ENCODE measurements around the gene CYP2A13. TPM values are rescaled to one million over a fixed set of nuclear protein-coding genes. Genes with fewer than 3 reads are reported as not detected.
"Not testable (repeated sequence)": the region's sequence is repeated elsewhere in the genome, so short reads cannot be mapped to it uniquely, and the experiment has no call there.

Gene CYP2A13, protein sequence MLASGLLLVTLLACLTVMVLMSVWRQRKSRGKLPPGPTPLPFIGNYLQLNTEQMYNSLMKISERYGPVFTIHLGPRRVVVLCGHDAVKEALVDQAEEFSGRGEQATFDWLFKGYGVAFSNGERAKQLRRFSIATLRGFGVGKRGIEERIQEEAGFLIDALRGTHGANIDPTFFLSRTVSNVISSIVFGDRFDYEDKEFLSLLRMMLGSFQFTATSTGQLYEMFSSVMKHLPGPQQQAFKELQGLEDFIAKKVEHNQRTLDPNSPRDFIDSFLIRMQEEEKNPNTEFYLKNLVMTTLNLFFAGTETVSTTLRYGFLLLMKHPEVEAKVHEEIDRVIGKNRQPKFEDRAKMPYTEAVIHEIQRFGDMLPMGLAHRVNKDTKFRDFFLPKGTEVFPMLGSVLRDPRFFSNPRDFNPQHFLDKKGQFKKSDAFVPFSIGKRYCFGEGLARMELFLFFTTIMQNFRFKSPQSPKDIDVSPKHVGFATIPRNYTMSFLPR
- not detected in 2 replicates for total RNA-seq

DNA sequence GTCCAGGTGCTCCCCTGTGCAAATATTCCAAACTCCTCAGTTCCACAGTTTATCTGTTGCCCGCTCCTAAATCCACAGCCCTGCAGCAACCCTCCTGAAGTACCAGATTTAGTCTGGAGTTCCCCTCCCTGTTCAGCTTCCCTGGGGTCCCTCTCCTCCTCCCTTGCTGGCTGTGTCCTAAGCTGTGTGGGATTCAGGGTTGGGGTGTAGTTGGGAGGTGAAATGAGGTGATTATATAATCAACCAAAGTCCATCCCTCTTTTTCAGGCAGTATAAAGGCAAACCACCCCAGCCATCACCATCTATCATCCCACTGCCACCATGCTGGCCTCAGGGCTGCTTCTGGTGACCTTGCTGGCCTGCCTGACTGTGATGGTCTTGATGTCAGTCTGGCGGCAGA is at the start of gene CYP2A13:
CYP2A13 (plus strand) TSS at position 301 of the 400 bp plus-strand sequence; CDS start at position 322, 21 bp downstream.
- intact Hi-C loops (cut with micrococcal nuclease), result no loop called here

DNA sequence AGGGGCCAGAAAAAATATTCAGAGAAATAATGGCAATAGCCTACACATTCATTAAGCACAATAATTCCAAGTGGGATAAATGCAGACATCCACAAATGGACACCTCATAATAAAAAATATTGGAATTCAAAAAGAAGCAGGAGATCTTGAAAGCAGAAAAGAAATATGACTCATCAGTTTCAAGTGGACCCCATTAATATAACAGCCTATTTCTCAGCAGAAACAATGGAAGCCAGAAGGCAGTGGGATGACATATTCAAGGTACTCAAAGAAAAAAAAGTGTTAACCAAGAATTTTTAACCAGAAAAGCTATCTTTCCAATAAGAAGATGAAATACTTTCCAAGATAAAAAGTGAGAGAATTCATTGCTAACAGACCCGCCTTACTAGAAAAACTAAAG is 48.4 kb upstream of the CYP2A13 start:
- intact Hi-C loops (cut with micrococcal nuclease), result no loop called here

DNA sequence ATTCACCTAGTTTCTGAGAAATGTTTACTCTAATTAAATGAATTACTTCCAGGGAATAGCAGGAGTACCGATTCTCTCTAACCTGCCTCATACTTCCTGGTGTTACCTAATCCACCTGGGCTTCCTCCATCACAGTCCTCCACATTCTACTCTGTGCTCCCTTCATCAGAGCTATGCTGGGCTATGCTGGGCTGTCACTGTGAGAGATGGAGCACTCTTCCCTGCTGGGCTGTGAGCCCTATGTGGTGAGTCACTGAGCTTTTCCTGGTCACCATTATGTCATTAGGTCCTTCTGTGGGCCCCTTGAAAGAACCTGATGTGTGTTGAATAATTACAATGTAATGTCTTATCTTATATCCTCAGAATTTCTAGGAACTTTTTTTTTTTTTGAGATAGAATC is 43.2 kb upstream of the CYP2A13 start:
- intact Hi-C loops (cut with micrococcal nuclease), result not testable (repeated sequence)

DNA sequence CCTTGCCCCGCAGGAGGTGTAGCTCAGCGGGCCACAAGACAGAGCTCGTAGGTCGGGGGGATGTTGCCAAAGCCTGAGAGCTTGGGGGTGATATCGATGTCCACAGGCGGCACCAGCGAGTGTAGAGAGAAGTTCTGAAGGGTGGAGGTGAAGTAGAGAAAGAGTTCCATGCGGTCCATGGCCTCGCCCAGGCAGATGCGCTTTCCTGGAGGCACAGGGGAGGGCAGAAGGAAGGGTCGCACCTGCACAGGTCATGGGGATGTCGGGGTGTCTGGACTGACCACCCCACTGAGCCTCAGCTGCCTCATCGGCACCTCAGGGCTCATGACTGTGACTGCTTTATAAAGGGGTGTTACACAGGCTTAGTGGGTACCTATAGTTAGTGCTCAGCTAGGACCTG is 37.8 kb upstream of the CYP2A13 start:
- intact Hi-C loops (cut with micrococcal nuclease), result no loop called here

DNA sequence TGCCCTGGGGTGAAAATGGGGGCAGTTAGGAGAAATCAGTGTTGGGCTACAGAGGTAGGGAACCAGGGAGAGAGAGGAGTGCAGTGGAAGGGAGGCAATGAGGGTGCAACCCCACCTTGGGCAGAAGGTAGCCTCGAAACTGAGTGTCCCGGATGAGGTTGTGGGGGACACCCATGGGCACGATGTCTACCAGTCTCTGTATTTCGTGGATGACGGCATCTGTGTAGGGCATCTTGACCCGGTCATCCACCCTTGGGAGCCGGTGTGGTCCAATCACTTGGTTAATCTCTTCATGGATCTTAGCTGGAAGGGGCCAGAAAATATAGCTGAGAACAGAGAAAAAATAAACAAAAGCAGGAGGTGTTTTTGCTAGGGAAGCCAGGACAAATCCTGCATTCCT is 36.1 kb upstream of the CYP2A13 start:
- intact Hi-C loops (cut with micrococcal nuclease), result not testable (repeated sequence)

DNA sequence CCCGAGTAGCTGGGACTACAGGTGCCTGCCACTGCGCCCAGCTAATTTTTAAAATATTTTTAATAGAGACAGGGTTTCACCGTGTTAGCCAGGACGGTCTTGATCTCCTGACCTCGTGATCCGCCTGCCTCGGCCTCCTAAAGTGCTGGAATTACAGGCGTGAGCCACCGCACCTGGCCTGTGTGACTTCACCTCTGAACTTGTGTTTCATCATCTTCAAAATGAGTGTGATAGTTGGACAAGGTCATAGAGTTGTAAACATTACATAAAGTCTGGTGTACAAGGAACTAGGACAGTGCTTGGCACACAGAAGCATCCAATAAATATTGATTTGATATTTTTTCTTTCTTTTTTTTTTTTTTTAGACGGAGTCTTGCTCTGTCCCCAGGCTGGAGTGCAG is 34.9 kb upstream of the CYP2A13 start:
- intact Hi-C loops (cut with micrococcal nuclease), result not testable (repeated sequence)

DNA sequence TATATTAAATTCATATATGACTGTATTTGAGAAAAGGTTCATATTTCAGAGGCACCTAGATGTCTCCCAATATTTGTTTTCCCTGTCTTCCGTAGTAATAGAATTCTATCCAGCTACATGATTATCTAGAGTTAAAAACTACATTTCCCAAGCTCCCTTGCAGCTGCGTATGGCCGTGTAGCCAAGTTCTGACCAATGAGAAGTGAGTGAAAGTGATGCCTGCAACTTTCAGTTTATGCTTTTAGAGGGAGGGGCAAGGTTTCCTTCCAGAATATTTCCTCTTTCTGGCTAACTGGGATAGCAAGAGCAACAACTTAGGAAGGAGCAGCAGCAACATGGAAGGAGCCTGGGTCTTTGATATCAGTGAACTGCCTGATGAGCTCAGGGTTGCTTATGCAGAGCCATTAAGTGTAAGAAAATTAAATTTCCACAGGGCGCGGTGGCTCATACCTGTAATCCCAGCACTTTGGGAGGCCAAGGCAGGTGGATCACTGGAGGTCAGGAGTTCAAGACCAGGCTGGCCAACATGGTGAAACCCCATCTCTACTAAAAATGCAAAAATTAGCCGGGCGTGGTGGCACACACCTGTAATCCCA is 23.2 kb upstream of the CYP2A13 start:
- intact Hi-C loops (cut with micrococcal nuclease), result no loop called here

DNA sequence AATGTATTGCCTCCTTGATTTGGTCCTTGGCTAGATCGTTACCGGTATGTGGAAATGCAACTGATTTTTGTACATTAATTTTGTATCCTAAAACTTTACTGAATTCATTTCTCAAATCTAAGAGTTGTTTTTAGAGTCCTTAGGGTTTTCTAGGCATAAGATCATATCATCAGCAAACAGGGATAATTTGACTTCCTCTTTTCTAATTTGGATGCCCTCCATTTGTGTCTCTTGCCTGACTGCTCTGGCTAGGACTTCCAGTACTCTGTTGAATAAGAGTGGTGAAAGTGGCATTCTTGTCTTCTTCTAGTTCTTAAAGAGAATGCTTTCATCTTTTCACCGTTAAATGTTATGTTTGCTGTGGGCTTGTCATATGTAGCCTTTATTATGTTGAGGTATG is 12.0 kb upstream of the CYP2A13 start:
- intact Hi-C loops (cut with micrococcal nuclease), result no loop called here

DNA sequence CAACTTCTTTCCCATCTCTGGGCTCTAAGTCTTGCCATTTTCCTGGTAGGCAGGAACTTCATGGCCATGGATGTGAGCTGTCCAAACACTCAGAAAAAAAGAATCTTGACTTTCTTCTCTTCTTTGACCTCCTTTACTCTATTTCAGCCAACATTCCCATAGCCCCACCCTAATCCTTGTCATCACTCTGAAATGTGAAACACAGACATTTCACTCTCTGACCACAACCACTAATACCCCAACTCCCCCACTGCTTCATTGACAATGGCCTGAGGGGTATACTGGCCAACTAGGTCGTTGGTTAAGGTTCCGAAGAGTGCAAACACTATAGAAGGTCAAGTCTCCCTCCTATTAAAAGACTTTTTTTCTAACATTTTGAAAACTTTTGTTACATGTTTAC is 4.7 kb upstream of the CYP2A13 start:
- intact Hi-C loops (cut with micrococcal nuclease), result no loop called here

DNA sequence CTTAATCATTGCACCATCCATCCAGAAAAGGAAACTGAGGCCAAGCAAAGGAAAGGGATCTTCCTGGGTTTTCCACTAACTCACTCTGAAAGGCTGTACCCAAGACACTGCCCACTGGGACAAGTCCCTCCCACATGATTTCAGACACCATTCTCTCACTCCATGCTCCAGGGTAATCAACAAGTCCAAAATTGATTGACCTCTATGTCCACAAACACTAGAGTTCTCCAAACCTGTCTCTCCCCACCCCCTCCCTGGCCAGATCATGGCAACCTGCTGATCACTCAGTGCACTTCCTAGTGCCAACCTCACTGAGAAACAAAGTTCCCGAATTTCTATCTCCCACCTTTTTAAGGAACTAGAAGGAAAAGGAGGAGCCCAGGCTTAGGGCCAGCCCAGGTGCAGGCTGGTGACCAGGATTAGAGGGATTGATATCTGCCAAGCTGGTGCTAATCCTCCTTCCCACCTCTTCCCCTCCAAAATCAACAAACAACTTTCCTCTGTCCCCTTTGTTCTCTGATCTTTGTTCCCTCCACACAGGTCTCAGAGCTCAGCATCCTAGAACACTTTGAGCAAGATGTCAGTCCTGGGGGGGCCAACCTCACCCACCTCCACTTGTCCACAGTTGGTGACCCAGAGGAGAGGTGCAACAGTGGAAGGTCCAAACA is 2.4 kb upstream of the CYP2A13 start:
- intact Hi-C loops (cut with micrococcal nuclease), result no loop called here

DNA sequence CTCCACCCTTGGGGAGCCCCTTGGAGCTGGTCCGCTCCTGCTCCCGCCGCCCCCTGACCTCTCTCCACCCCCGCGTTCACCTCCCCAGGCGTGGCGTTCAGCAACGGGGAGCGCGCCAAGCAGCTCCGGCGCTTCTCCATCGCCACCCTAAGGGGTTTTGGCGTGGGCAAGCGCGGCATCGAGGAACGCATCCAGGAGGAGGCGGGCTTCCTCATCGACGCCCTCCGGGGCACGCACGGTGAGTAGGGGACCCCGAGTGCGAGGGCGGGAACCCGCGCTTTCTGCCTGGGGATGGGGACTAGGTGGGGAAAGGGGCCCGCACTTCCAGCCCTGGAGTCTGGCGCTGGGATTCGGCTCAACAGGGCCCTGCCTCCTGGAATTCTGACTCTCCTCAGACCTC is 1.7 kb downstream of the CYP2A13 start:
- intact Hi-C loops (cut with micrococcal nuclease), result no loop called here

DNA sequence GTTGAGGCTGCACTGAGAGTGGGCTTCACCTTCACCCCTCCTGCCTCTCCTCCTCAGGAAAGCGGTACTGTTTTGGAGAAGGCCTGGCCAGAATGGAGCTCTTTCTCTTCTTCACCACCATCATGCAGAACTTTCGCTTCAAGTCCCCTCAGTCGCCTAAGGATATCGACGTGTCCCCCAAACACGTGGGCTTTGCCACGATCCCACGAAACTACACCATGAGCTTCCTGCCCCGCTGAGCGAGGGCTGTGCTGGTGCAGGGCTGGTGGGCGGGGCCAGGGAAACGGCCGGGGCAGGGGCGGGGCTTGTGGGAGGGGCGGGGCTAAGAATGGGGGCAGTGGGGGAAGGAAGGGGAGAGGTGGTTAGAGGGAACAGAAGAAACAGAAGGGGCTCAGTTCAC is 7.5 kb downstream of the CYP2A13 start:
- intact Hi-C loops (cut with micrococcal nuclease), result no loop called here

DNA sequence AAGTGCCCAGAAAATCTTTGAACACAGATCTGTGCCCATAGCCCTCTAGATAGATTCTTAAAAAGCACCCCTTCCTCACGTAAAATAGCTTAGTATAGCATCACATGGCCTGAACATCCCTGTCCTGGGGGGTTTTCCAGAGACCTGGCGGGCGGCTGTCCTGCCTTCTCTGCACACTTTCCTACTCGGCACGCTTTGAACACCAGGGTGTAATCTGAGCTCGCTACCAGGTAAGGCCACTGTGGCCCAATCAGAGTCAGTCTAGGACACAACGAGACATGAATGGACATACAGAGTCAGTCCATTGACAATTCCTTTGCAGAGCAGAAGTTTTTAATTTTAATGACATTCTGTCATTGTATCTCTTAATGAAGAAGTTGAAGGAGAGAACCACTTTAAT is 8.1 kb downstream of the CYP2A13 start:
- intact Hi-C loops (cut with micrococcal nuclease), result no loop called here

DNA sequence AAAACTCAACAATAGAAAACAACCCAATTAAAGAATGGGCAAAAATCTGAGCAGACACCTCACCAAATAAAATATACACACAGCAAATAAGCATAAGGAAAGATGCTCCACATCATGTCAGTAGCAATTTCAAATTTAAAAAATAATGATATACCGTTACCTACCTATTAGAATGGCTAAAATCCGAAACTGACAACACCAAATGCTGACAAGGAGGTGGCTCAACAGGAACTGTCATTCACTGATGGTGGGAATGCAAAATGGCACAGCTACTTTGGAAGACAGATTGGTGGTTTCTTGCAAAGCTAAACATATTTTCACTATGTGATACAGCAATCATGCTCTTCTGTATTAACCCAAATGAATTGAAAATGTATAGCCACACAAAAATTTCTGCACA is 9.1 kb downstream of the CYP2A13 start:
- intact Hi-C loops (cut with micrococcal nuclease), result no loop called here

DNA sequence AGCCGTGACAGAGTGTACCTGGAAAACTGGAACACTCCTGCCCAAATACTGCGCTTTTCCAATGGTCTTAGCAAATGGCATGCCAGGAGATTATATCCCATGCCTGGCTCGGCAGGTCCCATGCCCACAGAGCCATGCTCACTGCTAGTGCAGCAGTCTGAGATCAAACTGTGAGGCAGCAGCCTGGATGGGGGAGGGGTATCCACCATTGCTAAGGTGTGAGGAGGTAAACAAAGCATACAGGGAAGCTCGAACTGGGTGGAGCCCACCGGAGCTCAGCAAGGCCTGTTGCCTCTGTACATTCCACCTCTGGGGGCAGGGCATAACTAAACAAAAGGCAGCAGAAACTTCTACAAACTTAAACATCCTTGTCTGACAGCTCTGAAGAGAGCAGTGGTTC is 10.5 kb downstream of the CYP2A13 start:
- intact Hi-C loops (cut with micrococcal nuclease), result no loop called here

DNA sequence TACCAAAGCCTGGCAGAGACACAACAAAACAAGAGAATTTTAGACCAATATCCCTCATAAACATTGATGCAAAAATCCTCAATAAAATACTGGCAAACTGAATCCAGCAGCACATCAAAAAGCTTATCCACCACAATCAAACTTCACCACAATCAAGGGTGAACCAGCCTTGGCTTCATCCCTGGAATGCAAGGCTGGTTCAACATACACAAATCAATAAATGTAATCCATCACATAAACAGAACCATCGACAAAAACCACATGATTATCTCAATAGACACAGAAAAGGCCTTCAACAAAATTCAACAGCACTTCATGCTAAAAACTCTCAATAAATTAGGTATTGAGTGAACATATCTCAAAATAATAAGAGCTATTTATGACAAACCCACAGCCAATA is 14.0 kb downstream of the CYP2A13 start:
- intact Hi-C loops (cut with micrococcal nuclease), result not testable (repeated sequence)

DNA sequence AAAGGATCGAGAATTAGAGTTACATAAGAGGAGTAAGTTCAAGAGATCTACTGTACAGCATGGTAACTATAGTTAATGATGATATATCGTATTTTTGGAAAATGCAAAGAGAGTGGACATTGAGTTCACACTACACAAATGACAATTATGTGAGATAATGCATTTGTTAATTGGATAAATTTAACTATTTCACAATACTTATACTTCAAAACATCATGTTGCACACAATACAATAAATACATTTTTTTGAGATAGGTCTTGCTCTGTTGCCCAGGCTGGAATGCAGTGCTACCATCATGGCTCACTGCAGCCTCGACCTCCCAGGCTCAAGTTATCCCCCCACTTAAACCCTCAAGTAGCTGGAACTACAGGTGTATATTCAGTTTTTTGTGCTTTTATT is 17.9 kb downstream of the CYP2A13 start:
- intact Hi-C loops (cut with micrococcal nuclease), result no loop called here

DNA sequence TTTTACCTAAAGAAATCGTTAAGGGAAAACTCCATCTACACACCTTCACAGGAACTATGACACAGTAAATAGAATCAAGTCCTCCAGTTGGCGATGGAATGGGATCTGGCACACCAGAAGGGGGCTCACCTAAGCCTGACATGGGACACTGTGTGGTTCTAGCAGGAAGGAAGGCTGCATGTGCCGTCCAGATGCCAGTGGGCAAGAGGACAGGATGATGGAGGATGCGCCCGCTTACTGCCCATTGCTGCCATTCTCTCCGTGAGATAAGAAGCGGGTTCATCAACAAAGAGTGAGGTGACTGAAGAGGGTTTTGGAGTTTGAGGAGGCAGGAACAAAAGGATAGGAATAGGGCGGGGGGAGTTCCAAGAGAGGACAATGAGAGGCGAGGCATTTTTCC is 23.0 kb downstream of the CYP2A13 start:
- intact Hi-C loops (cut with micrococcal nuclease), result no loop called here

DNA sequence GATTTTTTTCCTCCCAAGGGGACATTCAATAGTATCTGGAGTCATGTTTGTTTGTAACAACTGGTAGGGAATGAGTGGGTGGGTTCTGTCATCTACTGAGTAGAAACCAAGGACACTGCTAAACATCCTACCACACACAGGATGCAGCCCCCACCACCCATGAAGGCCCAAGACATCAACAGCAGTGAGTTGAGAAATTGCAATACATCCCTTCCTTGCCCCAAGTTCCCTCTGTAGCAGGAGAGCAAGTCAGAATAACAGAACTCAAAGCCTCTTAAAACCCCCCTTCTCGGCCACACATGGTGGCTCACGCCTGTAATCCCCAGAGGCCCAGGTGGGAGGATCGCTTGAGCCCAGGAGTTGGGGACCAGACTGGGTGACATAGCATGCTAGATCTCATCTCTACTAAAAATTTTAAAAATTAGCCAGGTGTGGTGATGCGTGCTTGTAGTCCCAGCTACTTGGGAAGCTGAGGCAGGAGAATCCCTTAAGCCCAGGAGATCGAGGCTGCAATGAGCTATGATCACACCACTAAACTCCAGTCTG is 23.6 kb downstream of the CYP2A13 start:
- intact Hi-C loops (cut with micrococcal nuclease), result no loop called here

DNA sequence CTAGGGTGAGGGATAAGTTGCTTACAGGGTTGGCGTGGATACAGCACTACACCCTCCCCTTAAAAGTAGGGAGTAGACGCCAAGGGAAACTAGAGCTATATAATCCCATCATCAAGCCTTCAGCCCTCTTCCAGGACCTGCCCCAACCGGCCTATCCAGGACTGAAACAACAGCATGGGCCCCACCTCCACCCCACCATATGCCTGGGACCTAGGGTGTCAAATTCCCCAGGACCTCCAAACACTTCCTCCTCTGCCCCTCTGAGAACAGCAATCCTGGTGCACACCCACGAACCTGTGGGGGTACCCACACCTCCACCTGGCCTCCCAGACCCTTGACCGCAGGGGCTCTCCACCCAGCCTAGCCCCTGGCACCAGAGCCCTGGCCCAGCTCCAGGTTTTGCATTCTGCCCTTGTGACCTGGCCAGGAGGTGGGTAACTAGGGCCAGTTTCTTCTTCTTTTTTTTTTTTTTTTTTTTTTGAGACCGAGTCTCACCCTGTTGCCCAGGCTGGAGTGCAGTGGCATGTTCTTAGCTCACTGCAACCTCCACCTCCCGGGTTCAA is 24.6 kb downstream of the CYP2A13 start:
- intact Hi-C loops (cut with micrococcal nuclease), result no loop called here

DNA sequence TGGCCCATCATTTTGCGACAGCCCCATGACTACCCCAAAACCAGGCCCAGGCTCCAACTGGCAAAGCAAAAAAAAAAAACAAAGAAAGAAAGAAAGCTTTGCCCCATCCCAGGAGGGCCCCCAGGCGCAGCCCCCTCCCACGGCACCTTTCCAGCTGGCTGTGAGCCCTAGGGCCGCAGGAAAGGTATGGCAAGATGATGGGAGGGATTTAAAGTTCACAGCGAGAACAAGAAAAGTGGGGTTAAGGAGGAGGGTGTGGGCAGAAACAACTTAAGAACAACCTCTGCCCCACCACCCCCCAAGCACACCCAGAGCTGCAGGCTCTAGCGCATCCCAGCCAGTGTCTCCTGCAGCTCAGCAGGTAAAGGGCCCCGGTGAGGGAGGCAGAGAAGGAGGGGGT is 25.9 kb downstream of the CYP2A13 start, which contains the start of gene CYP2F1:
CYP2F1 (plus strand) TSS at position 301 of the 400 bp plus-strand sequence. CDS start 1,757 bp downstream, outside the sequence.
- intact Hi-C loops (cut with micrococcal nuclease), result no loop called here

DNA sequence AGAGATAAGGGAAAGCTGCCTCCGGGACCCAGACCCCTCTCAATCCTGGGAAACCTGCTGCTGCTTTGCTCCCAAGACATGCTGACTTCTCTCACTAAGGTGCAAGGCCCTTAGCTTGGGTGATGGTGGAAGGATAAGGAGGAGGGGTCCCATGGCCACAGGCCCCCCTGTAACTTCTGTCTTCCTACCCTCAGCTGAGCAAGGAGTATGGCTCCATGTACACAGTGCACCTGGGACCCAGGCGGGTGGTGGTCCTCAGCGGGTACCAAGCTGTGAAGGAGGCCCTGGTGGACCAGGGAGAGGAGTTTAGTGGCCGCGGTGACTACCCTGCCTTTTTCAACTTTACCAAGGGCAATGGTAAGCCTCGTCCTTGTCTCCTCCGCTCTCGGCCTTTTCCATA is 28.0 kb downstream of the CYP2A13 start:
- intact Hi-C loops (cut with micrococcal nuclease), result no loop called here

Data from T-helper 1 cell treated with Interleukin-12 subunit alpha and Interleukin-12 subunit beta and Interleukin-4 antibody, amounts not matched to agents 30 ng/mL and 1 ng/mL, for 36 hours (primary cell).